ENCODE data around the gene IFI27.
A peak's percentile ranks its signal among the peaks of the same experiment; 100 is the strongest.

The IFI27 gene

DNA sequence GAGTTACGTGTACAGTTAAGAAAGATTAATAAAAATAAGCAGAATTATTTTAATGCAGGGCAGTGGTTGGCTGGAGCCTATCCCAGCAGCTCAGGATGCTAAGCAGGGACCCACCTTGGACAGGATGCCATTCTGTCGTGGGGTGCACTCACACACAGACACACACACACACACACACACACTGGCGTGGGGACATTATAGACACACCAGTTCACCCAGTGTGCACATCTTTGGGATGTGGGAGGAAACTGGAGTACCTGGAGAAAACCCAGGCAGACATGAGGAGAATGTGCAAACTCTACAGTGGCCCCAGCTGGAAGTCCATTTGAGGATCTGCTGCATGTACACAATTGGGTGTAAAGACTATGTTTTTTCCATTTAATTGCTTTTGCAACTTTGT lies 31.7 kb downstream of the IFI27 start:
- TF ChIP-seq, protein P1, sequence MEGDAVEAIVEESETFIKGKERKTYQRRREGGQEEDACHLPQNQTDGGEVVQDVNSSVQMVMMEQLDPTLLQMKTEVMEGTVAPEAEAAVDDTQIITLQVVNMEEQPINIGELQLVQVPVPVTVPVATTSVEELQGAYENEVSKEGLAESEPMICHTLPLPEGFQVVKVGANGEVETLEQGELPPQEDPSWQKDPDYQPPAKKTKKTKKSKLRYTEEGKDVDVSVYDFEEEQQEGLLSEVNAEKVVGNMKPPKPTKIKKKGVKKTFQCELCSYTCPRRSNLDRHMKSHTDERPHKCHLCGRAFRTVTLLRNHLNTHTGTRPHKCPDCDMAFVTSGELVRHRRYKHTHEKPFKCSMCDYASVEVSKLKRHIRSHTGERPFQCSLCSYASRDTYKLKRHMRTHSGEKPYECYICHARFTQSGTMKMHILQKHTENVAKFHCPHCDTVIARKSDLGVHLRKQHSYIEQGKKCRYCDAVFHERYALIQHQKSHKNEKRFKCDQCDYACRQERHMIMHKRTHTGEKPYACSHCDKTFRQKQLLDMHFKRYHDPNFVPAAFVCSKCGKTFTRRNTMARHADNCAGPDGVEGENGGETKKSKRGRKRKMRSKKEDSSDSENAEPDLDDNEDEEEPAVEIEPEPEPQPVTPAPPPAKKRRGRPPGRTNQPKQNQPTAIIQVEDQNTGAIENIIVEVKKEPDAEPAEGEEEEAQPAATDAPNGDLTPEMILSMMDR (IDR thresholded peaks at IDR 0.05; ENCODE audit: low read depth, low read length, missing control alignments): no peak
- no peak for DNase-seq (ENCODE audit: low read depth)
- in situ Hi-C loops (cut with HindIII; ENCODE audit: low sequenced_read_pairs): no loop called here
- H3K4me3 ChIP-seq (ENCODE audit: low read depth, low read length): no peak overlapping the region

DNA sequence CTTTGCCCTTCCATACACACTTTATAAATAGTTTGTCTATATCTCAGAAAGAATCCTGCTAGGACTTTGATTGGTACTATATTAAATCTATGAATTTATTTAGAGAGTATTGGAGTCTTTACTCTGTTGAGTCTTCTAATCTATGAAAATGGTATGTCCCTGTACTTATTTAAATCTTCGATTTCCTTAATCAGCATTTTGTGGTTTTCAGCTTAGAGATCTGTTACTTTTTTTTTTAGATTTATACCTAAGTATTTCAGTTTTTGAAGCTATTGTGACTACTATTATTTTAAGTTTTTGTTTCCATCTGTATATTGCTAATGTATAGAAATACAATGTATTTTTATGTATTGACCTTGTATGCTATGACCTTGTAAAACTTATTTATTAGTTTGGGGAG lies 32.3 kb downstream of the IFI27 start:
- no peak for DNase-seq (ENCODE audit: low read depth)
- TF ChIP-seq, protein P1 (IDR thresholded peaks at IDR 0.05; ENCODE audit: low read depth, low read length, missing control alignments): no peak
- in situ Hi-C loops (cut with HindIII; ENCODE audit: low sequenced_read_pairs): no loop called here
- H3K4me3 ChIP-seq (ENCODE audit: low read depth, low read length): no peak overlapping the region

DNA sequence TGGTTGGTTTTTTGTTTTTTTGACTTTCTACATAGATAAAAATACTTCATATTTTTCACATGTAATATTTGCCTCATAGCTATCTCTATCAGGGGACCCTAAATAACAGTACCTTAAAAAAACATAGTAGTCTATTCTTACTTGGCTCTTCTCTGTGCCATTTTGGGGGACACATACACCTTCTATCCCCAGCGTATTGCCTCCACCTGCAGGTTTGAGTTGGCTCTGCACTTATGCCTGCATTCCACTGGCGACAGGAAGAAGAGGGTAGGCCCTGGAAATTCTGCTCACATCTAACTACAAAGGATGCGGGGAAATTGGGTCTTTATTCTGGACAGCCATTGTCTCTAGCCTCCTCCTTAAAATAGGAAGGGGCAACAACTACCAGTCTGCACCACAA lies 32.7 kb downstream of the IFI27 start:
- DNase-seq (ENCODE audit: low read depth): no peak
- in situ Hi-C loops (cut with HindIII; ENCODE audit: low sequenced_read_pairs): no loop called here
- TF ChIP-seq, protein P1 (IDR thresholded peaks at IDR 0.05; ENCODE audit: low read depth, low read length, missing control alignments): peak; percentile 51
- no peak overlapping the region for H3K4me3 ChIP-seq (ENCODE audit: low read depth, low read length)

DNA sequence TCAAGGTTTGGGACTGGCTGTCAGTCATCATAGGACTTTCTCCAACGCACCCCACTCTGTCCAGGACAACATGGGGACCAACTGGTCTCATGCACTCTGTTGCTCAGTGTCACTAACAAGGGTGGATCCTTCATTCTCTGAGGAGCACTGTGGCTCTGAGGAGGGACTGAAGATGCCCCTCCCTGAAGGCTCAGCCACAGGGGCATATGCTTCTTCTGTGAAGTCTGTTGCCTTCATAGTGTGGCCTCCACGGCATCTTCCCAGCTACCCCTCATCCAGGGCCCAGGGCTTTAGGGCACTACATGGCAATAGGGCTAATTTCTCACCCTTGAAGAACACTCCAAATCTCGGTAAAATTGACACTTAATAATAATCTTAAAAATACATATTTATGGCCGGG lies 33.2 kb downstream of the IFI27 start:
- DNase-seq (ENCODE audit: low read depth): no peak
- TF ChIP-seq, protein P1 (IDR thresholded peaks at IDR 0.05; ENCODE audit: low read depth, low read length, missing control alignments): no peak
- no peak overlapping the region for H3K4me3 ChIP-seq (ENCODE audit: low read depth, low read length)
- in situ Hi-C loops (cut with HindIII; ENCODE audit: low sequenced_read_pairs): no loop called here

DNA sequence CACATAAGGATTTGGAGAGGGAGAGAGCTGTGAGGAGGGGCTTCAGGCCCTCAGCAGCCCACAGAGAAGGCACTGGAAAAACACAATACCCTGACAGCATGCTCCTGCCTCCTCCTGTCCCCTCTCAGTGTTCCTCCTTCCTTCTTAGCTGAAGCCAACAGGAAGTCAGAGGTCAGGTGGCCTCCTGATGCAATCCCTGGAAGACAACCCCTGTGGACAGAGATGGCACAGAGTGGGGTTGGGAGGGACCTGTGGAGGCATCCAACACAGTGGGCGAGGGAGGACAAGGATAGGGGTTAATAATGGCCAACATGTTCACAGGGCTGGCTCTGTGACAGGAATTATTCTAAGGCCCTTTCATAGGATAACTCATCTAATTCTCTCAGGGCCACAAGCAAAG lies 34.2 kb downstream of the IFI27 start:
- TF ChIP-seq, protein P1 (IDR thresholded peaks at IDR 0.05; ENCODE audit: low read depth, low read length, missing control alignments): no peak
- H3K4me3 ChIP-seq (ENCODE audit: low read depth, low read length): no peak overlapping the region
- no peak for DNase-seq (ENCODE audit: low read depth)
- in situ Hi-C loops (cut with HindIII; ENCODE audit: low sequenced_read_pairs): no loop called here

DNA sequence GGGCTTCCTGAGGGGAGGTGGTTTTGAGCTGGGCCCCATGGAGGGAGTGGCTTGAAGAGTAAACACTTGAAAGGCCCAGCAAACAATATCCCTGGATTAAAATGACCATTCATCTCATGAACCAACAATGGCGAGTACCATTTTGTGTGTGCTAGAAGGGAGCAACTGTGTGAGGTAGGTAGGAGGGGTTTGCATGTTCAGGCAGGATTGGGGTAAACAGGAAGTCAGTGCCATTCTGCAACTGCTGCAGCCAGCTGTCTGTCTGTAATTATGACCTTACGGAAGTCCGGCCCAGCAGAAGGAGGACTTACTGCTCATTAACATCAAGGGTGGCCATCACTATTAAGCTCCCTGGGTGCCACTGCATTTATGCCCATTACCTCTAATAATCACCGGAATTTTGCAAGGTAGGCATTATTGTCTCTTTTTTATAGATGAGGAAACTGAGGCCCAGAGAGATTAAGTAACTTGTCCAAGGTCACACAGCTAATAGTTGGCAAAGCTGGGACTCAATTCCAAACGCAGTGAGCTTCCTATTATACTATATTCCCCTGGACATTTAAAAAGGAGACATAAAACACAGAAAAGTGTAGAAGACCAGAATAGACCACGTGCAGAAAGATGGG lies 35.5 kb downstream of the IFI27 start:
- no peak overlapping the region for H3K4me3 ChIP-seq (ENCODE audit: low read depth, low read length)
- TF ChIP-seq, protein P1 (IDR thresholded peaks at IDR 0.05; ENCODE audit: low read depth, low read length, missing control alignments): no peak
- DNase-seq (ENCODE audit: low read depth): no peak
- in situ Hi-C loops (cut with HindIII; ENCODE audit: low sequenced_read_pairs): no loop called here

Measured in astrocyte of the cerebellum (primary cell).